Smooth muscle cell of the brain vasculature (primary cell): ENCODE data around the gene SLC7A8.
"Not testable (repeated sequence)": the region's sequence is repeated elsewhere in the genome, so short reads cannot be mapped to it uniquely, and the experiment has no call there.

ENCODE experiments used
- DNase-seq: peaks from one replicate; pipeline ENCODE4 v3.0.0-alpha.2; 2012; ENCODE audit warnings: low read depth, low spot score

SLC7A8 gene

GRCh38 chr14:23183479-23183878 is at the start of gene SLC7A8:
SLC7A8 (minus strand) TSS chr14:23183660; CDS start chr14:23182914, 746 bp downstream.
- no peak for DNase-seq

GRCh38 chr14:23232241-23232808 is 48.9 kb upstream of the SLC7A8 start:
- DNase-seq, result not testable (repeated sequence)

DNA sequence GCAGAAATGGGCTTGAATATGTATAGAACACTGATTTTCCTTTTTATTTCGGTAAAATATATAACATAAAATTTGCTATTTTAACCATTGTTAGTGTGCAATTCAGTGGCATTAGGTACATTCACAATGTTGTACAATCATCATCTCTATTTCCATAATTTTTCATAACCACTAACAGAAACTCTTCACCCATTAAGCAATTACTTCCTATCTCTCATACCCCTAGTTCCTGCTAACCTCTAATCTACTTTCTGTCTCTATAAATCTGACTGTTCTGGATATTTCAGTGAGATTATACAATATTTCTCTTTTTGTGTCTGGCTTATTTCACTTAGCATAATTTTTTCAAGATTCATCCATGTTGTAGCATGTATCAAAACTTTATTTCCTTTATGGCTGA is 45.4 kb upstream of the SLC7A8 start:
- no peak for DNase-seq

GRCh38 chr14:23227566-23227965 is 44.1 kb upstream of the SLC7A8 start:
- no peak for DNase-seq

- DNase-seq, result not testable (repeated sequence)
Measured at GRCh38 chr14:23224958-23225357, 41.5 kb upstream of the SLC7A8 start.

GRCh38 chr14:23219075-23219474 is 35.6 kb upstream of the SLC7A8 start:
- DNase-seq, result no peak

DNA sequence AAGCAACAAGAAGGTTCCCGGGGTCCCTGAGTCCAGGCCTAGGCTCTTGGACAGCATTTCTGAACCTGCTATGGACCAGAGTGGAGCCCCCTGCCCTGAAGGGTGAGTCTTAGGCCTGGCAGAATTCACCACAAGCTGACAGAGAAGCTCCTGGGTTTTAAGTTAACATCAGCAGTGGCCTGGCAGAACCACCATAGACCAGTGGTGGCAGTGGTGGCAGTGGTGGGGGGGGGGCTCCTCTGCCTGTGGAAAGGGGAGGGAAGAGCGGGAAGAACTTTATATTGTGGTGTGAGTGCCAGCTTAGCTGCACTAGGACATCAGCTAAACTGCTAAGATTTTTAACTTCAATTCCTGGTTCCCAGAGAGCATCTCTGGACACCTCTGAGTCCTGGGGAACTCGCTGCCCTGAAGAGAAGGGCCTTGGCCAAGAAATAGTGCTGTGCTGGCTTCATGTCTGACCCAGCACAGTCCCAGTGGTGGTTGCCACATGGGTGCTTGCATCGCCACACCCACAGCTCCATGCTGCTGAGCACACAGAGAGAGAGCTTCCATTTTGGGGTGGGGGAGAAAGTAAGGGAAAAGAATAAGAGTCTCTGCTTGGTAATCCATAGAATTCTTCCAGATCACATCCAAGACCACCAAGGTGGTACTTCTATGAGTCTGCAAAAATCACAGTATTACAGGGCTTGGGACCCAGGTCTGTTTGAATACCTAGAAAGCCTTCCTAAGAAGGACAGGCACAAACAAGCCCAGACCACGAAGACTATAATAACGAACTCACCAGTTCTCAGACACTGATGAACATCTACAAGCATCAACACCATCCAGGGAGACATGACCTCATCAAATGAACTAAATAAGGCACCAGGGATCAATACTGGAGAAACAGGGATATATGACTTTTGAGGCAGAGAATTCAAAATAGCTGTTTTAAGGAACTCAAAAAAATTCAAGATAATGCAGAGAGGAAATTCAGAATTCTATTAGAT is 33.9 kb upstream of the SLC7A8 start:
- DNase-seq, result no peak

DNA sequence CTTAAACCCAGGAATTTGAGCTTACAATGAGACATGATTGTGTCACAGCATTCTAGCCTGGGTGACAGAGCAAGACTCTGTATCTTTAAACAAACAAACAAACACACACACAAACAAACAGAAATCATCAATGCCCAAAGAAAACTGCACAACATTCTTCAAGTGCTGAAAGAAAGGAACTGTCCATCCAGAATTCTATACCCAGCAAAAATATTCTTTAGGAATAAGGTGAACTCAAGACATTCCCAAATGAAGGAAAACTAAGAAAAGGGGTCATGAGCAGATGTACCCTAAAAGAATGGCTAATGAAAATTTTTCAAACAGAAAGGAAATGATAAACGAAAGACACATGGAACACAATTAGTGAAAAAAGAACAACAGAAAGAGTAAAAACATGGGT is 32.0 kb upstream of the SLC7A8 start:
- DNase-seq, result no peak

- DNase-seq, result no peak
Measured at GRCh38 chr14:23209651-23210423, 26.4 kb upstream of the SLC7A8 start.

GRCh38 chr14:23208324-23208723 is 24.9 kb upstream of the SLC7A8 start:
- no peak for DNase-seq

DNA sequence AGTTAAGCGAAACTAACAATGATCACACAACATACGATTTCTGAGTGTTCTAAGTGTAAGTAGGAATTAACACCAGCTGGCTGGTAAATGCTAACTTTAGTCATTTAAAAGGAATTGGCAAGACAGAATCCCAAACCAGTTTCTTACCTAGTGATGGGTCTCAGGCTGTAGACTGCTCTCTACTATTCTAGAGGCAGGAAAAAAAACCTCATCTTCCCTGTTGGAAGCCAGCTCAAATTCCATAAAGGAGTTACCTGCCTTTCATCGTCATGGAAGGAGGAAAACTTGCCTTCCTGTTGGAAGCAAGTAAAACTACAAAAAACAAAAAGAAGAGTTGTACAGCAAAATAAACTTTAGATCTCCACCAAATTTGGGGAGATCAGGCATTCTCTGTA is 23.7 kb upstream of the SLC7A8 start:
- no peak for DNase-seq

GRCh38 chr14:23206422-23207145 is 23.1 kb upstream of the SLC7A8 start:
- no peak for DNase-seq

DNA sequence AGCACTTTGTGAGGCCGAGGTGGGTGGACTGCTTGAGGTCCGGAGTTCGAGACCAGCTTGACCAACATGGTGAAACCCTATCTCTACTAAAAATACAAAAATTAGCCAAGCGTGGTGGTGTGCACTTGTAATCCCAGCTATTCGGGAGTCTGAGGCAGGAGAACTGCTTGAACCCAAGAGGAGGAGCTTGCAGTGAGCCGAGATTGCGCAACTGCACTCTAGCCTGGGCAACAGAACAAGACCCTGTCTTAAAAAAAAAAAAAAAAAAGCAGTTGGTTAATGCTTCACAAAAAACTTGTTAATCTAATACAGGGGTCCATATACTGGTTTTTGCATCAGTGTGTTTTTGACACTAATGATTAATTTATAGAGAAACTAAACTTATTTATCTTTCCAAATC is 18.5 kb upstream of the SLC7A8 start:
- DNase-seq, result no peak

DNA sequence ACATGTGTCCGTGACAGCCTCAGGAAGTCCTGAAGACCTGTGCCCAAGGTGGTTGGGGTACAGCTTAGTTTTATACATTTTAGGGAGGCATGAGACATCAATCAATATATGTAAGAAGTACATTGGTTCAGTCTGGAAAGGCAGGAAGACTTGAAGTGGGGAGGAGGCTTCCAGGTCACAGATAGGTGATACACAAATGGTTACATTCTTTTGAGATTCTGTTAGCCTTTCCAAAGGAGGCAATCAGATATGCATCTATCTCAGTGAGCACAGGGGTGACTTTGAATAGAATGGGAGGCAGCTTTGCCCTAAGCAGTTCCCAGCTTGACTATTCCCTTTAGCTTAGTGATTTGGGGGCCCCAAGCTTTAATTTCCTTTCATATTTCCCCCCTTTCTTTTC is 15.7 kb upstream of the SLC7A8 start:
- DNase-seq, result not testable (repeated sequence)

- DNase-seq, result not testable (repeated sequence)
Measured at GRCh38 chr14:23196487-23196886, 13.0 kb upstream of the SLC7A8 start.

GRCh38 chr14:23195552-23196101 is 12.2 kb upstream of the SLC7A8 start:
- DNase-seq, result no peak

DNA sequence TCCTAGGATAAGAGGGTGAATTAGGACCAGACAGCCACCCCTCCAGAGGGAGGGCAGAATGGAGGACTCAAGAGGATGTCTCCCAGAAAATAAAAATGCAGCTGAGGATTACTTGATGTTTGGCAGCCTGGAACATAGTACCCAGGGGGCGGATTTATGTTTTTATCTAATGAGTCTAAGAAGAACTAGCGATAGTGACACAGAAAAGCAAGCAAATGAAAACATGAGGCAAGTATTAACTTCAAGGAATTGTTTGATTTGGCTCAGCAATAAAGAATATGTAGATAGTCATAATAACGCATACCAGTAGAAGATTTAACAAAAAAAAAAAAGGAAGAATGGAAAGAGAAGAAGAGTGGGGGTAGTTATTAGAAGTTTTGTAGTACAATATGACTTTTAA is 10.0 kb upstream of the SLC7A8 start:
- no peak for DNase-seq

GRCh38 chr14:23187925-23188324 is 4.5 kb upstream of the SLC7A8 start:
- no peak for DNase-seq

DNA sequence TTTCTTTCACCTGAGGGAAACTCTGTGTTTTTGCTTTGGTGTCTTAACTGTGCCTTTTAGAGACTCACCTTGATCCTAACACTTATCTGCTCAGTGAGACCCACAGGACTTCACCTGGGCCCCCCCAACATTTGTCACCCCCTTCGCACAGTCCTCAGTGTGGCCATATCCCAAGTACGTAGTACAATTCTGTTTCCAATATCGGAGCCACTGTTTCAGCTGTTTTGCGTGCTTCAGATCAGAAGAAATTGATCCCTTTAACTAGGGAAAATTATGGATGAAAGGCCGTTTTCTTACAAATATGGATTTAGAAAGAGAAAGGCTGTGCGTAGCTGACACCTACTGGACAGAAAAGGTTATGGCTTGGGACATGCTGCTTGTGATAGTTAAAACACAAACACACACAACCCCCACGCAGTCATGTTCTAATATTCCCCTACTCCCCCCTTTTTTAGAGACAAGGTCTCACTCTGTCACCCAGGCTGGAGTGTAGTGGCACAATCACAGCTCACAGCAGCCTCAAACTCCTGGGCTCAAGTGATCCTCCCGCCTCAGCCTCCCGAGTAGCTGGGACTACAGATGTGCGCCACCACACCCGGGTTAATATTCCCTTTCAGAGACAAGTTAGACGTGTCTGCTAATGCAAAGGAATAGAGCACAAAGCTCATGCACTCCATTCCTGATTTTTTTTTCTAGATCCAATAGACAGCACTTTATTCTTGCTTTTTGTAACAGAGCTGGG is 3.6 kb upstream of the SLC7A8 start:
- DNase-seq, result peak; percentile 55

GRCh38 chr14:23185063-23185462 is 1.6 kb upstream of the SLC7A8 start:
- DNase-seq, result peak; percentile 39

- DNase-seq, result no peak
Measured at GRCh38 chr14:23183158-23183470, 346 bp downstream of the SLC7A8 start.
